Measurements from ENCODE around the gene IL1R1.

DNA sequence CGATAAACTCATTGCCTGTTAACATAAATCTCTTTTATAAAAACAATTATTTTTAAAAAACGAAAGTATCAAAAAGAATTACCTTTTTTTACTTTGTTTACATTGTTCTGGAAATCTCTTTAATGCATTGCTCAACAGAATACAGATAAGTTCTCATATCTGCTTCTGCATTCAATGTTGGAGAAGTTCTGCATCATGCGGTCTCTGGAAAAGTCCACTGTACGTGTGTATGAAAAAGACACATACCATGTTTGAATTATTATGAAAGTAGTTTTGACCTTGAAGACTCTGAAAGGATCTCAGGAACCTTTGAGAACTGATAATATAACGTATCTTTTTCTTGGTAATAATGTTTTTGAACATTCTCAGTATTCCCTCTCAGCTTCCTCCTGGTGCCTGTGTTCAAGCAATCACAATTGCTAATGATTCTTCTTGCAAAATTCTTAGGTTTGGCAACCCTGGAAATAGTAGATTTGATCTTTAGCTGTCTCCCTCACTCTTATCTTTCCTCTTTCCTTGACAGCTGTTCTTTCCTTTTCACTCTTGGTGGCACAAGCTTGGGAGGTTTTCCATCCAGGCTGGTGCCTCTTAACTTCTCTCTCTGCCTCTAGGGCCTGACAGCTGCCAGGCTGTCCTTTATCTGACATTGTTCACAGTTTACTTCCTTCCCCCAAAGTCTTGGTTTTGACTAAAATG is 12.4 kb upstream of the IL1R1 start:
- TF ChIP-seq, protein P1, sequence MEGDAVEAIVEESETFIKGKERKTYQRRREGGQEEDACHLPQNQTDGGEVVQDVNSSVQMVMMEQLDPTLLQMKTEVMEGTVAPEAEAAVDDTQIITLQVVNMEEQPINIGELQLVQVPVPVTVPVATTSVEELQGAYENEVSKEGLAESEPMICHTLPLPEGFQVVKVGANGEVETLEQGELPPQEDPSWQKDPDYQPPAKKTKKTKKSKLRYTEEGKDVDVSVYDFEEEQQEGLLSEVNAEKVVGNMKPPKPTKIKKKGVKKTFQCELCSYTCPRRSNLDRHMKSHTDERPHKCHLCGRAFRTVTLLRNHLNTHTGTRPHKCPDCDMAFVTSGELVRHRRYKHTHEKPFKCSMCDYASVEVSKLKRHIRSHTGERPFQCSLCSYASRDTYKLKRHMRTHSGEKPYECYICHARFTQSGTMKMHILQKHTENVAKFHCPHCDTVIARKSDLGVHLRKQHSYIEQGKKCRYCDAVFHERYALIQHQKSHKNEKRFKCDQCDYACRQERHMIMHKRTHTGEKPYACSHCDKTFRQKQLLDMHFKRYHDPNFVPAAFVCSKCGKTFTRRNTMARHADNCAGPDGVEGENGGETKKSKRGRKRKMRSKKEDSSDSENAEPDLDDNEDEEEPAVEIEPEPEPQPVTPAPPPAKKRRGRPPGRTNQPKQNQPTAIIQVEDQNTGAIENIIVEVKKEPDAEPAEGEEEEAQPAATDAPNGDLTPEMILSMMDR (IDR thresholded peaks at IDR 0.05; ENCODE audit: low read length) = no peak
- TF ChIP-seq EZH2 (IDR thresholded peaks at IDR 0.05; ENCODE audit: borderline replicate concordance, low read length) = no peak

Data from OCI-LY1 (cell line).